NCI-H82 treated with DMSO at 0.1 percent for 48 hours (cell line): ENCODE results near the gene SRGAP3.

Experiments used
- DNase-seq: peaks from one replicate; lab custom pipeline; 2025; ENCODE audit not compliant: unreplicated experiment; lab: John Stamatoyannopoulos, UW

SRGAP3 gene

DNA sequence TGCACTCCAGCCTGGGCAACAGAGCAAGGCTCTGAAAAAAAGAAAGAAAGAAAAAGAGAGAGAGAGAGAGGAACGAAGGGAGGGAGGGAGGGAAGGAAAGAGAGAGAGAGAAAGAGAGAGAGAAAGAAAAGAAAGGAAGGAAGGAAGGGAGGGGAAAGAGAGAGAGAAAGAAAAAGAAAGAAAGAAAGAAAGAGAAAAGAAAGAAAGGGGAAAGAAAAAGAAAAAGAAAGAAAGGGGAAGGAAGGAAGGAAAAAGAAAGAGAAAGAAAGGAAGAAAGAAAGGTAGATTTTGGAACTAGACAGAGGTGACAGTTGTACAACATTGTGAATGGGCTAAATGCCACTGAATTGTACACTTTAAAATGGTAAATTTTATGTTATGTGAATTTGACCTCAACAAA is 5.3 kb upstream of the SRGAP3 start:
- DNase-seq: no peak

DNA sequence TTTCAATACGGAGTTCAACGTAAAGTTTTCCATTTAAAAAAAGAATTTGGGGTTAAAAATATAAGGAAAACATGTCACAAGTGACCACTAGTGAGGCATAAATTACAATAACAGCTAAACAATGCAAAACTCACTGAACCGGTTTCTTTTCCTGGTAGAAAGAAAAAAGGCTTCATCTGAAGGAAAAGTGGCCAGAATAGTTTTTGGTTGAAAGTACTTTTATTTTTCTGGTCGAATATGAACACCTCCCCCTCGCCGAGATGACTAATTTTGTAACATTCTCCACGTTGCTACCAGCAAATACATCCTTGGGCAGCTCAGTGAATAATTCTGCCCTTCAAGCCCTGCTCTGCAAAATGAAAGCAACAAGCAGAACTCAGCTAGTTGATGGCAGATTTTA is 3.9 kb upstream of the SRGAP3 start:
- no peak for DNase-seq

DNA sequence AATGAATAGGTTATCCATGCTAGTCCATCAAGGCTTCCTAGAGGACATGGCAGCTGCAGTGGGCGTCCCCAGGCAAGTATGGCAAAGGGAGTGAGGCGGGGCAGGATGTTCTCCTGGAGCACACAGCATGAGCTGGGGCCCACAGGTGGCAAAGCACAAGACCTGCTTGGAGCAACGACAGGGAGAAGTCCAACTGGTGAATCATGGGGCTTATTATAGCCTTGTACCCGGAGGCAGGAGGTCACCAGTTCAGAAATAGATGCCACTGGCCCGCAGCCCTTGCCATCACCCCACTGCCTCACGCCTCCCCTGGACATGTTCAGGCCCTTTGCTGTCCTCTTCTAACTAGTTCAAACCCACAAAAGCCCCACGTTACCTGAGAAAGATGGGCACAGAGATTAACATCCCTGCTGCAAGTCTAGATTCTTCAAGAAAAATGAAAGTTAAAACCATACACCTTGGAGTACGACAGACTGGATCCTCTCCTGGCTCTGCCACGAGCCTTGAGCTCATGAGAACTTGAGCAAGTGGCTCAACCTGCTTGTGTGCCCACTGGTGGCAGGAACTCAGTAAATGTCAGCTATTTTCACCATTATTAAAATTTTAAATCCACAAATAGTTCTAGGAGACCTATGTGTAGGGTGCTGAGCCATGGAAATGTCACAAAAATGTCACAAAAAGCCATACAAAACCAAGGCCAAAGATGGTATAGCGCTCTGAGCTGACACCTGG is 1.8 kb upstream of the SRGAP3 start:
- no peak for DNase-seq

DNA sequence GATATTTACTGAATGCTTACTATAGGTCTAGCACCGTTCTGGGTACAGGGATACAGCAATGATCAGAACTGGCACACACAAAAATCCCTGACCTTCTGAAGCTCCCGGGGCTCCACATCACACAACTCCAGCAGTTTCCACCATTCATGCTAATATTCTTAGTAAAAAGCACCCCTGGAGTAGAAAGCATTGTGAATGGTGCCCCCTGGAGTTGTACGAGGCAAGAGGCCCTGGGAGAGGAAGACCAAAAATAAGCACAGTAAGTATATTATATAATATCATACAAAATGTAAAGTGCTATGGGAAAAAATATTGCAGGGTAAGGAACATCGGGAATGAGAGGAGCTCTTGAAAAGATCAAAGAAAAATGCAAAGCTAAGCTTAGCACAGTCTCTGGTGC is 790 bp upstream of the SRGAP3 start:
- no peak for DNase-seq

DNA sequence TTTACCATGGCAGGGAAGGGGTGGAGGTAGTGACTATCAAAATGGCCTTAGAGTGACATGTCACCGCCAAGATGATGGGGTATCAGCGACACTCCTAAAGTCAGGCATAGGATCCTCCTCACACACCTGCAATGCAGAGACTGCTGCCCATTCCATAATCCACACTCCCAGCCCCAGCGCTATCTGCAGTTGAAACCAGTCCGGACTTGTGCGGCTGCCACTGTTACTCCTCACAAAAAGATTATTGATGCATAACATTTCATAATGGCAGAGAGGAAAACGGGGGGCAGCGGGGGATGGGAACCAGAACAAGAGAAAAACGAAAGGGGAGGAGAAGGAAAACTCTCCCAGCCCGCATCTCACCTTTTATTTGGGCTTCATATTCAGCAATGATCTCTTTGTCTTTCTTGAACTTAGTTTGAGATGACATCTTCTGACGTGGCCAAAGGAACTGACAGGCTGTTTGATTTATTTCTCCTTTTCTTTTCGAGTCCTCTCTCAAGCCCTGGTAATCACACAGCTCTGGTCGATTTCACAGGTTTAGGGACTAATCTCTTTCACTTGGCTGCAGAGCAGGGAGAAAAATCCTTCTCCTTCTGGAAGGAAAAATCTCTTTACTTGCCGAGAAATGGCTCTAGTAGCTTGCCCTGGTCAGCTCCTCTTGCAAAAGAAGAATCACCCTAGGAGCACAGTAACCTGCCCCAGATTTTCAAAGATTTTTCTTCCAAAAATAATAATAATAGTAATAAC is 749 bp downstream of the SRGAP3 start:
- DNase-seq: no peak

DNA sequence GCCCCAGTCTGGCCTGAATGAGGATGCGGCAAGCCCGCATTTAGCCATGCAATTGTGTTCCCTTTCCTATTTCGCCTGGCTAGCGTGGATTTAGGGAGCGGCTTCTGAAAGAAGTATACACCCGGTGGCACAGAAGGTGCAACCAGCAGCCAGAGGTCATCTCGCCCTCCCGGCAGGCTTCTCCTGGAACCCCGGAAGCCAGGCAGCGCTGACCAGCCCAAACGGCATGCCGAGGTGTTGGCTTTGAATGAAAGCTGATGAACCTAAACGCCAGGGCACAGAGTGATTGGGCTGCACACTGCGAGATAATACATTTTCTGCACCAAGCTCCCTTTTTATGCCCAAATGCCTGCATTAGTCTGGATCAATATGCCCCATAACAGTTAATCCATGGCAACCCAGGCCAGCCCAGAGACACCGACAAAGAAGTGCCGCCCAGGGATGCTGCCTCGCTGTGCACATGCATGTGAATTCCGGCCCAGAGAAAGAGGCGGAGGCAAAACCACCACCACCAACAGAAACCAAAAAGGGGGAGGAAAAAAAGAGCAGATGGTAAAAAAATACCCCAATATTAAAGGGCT is 1.4 kb downstream of the SRGAP3 start:
- no peak for DNase-seq

DNA sequence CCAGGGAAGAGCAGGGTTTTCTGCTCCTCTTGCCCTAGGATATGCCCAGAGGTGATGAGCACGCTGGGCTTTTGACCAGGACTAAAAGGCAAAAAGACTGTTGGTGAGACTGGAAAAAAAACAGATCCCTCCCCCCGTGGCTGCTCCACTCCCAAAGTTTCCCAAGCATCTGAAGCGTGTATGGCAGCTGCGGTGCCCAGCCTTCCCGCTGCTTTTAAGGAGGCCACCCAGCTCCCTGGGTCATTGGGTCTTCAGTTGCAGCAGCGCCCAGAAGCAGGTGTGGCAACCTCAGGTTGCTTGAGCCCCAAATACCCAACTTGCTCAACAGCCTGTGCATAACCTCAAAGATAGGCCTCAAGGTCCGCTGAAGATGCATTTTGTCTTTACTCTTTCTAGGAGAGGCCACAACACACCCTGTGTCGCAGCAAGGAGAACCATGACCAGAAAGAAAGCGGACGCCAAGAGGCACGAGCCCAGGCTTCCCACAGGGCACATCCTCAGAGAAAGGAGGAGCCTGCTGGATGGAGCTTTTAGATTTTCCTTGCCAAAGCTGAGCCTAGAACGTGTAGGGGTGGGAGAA is 2.0 kb downstream of the SRGAP3 start:
- DNase-seq: no peak

DNA sequence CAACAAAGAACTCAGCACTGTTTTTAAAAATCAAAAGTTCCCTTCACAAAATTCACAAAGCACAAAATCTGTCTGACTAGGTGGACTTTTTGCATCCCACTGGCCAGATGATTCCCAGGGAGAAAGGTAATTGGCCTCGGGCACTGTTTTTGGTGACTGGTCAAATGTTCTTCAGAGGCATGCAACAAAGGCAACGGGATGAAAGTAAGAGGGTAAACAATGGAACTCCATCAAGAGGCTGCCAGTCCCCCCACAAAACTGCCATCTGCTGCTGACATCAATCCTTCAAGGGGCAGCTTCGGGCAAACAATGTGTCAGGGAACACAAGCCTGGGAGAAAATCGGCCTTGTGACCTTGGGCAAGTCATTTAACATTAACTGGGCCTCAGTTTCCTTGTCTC is 3.3 kb downstream of the SRGAP3 start:
- DNase-seq: no peak

DNA sequence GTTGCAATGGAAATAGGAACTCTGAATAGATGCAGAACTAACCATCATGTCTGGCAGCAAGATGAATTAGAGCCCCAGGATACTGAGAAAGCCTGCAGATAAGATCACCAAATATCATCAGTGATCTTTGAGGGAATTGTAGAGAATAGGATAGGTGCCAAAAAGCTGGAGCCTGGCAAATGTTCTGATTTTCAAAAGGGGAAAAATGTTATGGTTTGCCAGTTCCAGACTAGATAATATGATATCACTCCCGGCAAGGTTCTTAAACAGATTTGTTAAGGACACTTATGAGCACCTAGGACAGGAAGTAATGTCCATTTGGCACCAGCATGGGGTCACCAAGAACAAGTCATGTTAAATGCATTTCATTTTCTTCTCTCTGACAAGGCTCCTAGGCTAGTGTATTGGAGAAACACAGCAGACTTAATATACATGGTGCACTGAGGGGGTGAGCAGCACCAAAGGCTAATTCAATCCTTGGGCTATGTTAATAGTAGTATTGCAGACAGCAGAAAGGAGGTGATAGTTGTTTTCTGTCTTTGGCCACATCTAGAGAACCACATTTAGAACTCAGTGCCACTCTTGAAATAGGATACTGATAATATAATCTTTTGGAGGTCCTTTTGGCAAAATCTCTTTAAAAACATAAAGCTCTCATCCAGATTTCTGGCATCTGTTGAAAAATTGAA is 4.8 kb downstream of the SRGAP3 start:
- no peak for DNase-seq

DNA sequence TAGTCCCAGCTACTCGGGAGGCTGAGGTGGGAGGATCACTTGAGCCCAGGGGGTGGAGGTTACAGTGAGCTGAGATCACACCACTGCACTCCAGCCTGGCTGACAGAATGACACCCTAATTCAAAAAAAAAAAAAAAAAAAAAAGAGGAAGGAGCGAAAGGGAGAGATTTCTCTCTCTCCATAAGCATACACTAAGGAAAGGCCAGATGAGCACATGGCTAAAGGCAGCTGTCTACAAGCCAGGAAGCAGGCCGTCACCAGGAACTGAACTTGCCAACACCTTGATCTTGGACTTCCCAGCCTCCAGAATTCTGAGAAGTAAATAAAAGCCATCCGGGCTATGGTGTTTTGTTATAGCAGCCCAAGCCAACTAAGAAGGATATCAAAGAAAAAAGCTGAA is 7.5 kb downstream of the SRGAP3 start:
- no peak for DNase-seq

DNA sequence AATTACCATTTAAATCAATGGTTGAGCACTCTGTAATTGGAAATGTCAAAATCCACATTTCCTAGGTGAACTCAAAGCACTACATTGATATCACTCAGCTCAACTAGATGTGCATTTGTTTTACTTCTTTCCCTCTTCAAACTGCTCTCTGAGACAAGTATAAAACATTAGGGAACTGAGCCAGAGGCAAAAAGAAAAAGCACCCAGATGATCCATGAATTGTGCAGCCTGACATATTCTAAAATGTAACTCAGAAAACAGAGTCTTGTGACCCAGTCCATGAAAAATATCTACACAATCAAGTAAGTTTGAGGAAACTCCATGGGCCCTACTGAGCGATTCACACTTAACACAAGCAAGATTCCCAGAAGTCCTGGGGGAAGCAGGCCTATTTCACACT is 9.8 kb downstream of the SRGAP3 start:
- DNase-seq: no peak

DNA sequence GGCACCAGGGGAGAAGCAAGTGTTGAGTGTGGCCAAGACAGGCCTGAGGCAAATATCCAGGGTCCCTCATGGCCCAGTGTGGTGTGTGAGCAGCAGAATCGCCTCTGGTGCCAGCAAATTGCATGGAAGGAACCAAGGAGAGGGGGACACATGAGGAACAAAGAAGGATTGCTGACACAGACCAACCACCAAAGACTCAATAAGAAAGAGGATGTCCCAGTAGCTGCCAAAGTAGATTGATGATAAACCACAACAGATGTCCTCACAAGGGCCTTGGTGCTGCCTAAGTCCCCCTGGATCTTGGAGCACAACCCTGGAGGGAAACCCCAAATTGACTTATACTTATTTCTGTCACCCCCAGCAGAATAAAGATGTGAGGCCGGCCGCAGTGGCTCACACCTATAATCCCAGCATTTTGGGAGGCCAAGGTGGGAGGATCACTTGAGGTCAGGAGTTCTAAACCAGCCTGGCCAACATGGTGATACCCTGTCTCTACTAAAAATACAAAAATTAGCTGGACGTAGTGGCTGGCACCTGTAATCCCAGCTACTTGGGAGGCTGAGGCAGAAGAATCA is 10.6 kb downstream of the SRGAP3 start:
- no peak for DNase-seq

DNA sequence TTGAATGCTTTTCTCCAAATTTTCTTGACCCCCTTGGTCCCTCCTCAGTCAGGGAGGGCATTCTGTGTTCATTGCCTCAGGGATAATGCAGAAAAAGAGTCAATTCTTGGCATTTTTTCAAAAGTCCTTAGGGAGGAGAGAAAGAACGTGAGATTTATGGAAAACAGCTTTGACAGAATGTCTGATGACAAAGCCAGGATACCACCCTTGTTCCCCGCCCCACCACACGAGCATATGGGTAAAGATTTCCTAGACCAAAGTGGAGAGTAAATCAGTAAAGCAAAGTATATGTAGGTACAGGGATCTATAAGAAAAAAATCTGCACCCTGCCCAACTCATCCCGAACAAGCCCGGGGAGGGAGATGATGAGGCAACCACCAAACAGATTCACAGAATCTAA is 11.2 kb downstream of the SRGAP3 start:
- no peak for DNase-seq

DNA sequence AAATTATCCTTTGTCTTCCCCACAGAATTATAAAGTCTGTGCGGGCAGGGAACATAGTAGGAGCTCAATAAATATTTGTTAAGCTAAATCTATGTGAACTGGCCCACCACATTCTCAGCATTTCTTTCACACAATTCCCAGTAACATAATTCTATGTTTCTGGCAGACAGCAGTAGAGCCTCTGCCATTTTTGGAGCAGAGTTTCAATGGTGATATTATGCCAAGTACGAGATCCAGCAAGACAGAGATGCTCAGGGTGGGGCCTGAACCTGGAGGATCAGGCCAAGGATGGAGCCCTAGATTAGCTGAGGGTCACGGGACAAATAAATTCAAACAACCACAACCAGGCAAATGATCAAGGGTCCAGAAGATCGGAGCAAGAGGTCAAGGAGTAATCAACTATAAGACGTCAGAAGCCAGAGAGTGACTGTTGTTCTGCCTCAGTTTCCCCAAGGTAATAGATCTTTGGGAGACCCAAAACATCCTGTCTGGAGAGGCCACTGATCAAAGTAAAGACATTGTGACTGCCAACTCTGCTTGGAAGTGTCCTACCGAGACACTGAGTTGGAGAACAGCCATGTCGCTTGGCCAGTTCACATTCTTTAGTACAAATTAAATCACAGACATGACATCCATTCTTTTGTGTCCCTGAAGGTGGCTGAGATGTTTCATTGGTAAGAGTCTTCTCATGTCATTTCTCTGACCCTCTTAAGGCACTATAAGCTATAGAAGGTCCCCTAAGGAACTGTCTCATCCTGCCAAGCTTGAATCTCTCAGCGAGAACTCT is 15.4 kb downstream of the SRGAP3 start:
- DNase-seq: no peak

DNA sequence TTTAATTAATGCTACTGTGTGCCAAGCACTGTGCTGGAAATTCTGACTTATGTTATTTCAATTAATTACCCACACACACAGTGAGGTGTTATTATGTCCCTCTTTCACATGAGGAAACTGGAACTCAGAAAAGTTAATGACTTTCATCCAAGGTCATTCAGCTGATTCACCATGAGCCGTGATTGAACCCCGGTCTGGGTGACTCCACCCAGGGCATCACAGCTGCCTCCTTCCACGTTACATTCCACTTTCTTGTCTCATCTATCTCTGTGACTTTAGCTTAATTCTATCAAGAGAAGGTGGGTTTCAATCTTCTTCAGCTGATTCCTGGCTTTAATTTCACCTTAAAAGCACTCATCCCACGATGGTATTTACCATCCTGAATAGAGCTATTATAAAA is 16.3 kb downstream of the SRGAP3 start:
- no peak for DNase-seq

DNA sequence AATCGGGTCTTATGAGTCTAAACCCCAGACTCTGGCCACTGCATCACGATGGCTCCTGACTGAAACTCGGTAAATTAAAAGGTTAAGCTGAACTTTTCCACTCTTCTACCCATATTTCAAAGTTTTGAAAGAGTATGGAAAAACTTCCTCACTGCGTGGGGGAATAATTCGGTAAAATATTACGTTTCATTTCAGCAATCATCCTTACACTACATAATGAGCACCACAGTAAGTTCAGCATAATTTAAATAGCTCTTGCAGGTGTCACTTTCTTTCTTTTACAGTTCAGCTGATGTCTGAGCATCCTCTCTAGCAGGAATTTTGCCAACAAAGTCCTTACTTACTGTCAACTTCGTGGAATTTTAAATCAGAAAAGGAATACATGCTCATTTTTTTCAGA is 17.5 kb downstream of the SRGAP3 start:
- no peak for DNase-seq

DNA sequence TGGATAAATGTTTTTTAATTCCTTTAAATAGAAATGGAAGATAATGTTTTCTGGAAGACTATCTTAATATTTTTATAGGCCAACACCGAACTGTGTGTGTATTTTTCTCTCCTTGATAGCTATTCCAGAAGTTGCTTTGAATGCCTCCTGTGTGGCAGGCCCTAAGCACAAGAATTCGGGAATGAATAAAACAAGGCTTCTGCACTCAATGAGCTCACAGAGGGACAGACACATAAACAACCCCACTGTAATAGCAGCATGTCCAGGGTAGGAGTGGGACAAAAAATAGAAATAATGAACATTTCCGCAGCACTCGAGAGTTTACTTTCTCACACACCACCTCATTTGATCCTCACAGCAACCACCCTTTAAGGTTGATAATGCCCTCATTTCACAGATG is 18.0 kb downstream of the SRGAP3 start:
- DNase-seq: no peak

DNA sequence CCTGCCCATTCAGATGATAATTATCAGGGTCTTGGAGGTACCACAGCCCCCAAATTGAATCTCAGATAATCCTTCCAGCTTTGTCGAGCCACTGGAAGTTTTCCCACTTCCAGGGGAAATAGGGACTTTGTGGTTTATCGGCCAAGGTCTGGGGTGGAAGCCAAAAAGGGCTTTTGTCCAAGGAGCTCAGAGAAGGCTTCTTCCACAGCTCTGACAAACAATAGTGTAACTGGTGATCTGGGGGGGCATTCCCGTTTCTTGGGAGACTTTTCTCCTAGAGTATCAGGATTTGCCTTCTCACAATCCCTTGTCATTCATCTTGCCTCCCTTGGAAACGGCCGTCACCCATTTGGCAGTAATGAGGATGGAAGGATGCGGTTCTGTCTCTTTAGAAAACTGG is 18.4 kb downstream of the SRGAP3 start:
- no peak for DNase-seq

DNA sequence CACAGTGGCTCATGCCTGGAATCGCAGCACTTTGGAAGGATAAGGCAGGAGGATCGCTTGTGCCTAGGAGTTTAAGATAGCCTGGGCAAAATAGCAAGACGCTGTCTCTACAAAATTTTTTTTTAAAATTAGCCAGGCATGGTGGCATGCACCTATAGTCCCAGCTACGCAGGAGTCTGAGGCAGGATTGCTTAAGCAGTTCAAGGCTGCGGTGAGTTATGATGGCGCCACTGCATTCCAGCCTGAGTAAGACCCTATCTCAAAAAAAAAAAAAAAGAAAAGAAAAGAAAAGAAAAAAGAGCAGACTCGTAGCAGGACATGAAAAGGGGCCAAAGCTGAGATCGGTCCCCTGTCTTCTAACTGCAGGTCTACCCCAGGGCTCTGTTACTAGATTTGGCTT is 18.9 kb downstream of the SRGAP3 start:
- DNase-seq: no peak

DNA sequence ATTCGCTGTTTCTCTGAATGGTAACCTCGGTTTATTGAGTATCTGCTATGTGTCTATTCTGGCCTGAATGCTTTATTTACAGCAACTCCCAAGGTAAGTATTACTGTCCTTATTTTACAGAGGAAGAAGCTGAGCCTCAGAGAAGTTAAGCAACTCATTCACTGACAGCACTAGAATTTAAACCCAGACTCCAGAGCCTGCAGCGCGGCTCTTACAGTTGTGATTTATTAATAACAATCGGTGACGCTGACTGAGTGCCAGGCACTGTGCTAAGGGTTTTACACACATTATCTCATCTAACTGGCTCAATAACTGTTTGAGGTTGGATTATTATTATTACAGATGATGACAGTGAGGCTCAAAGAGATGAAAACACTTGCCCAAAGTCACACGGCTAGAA is 19.6 kb downstream of the SRGAP3 start:
- no peak for DNase-seq
